Neural cell (in vitro differentiated cells): ENCODE measurements around the gene MGAT5.

Experiments
- CTCF ChIP-seq: fragments of 450-650 bp; IDR thresholded peaks from 2 replicates; pipeline ENCODE4 v1.5.1; 2014; ENCODE audit warnings: antibody characterized with exemption, mild to moderate bottlenecking, moderate library complexity; ENCODE audit not compliant: poor library complexity, severe bottlenecking
- EZH2 ChIP-seq: fragments of 200-600, 300-800 bp; shearing (Covaris generic), sonication (generic); IDR thresholded peaks from 2 replicates; pipeline ENCODE4 v1.6.1; 2014; ENCODE audit warnings: antibody characterized with exemption, low read length, borderline replicate concordance, mild to moderate bottlenecking; ENCODE audit not compliant: insufficient read depth, poor library complexity, severe bottlenecking
- TAF1 ChIP-seq: IDR thresholded peaks from 2 replicates; pipeline ENCODE4 v1.6.1; 2012; ENCODE audit warnings: low read depth

GRCh38 chr2:134391751-134392160, 137.9 kb downstream of the MGAT5 start:
- TF ChIP-seq TAF1 (no peak), CTCF (no peak), EZH2 (no peak)
